ENCODE data around the gene ZMYND15. TPM values are rescaled to one million over a fixed set of nuclear protein-coding genes. Genes with fewer than 3 reads are reported as not detected.
A peak's percentile ranks its signal among the peaks of the same experiment; 100 is the strongest.

ZMYND15 gene
- polyA plus RNA-seq, 1 donor from 2014 or later: not detected

GRCh38 chr17:4786516-4786915 lies 46.9 kb downstream of the ZMYND15 start:
- no peaks in the 10 kb centered on the region for H3K27me3 ChIP-seq (ENCODE audit: insufficient read depth, low read depth, low read length)
- H3K27ac ChIP-seq (ENCODE audit: low read length): no peak overlapping the region
- TF ChIP-seq EP300 (conservative IDR thresholded peaks at IDR 0.05; ENCODE audit: poor library complexity, severe bottlenecking): no peak
- TF ChIP-seq SMC3 (conservative IDR thresholded peaks at IDR 0.05; ENCODE audit: poor library complexity): no peak
- no peak for TF ChIP-seq MXI1 (conservative IDR thresholded peaks at IDR 0.05; ENCODE audit: poor library complexity, severe bottlenecking)
- no peak for TF ChIP-seq POLR2AphosphoS5 (IDR thresholded peaks at IDR 0.05)
- TF ChIP-seq RAD21 (conservative IDR thresholded peaks at IDR 0.05): no peak
- no peak for TF ChIP-seq REST (IDR thresholded peaks at IDR 0.05; ENCODE audit: borderline replicate concordance)
- no peak for TF ChIP-seq EZH2 (IDR thresholded peaks at IDR 0.05; ENCODE audit: borderline replicate concordance, insufficient read depth, low read length, poor library complexity, severe bottlenecking)
- TF ChIP-seq TAF1 (IDR thresholded peaks at IDR 0.05; ENCODE audit: low read depth): no peak
- TF ChIP-seq CTCF (IDR thresholded peaks at IDR 0.05; ENCODE audit: poor library complexity, severe bottlenecking): no peak

GRCh38 chr17:4788159-4788806 lies 48.6 kb downstream of the ZMYND15 start:
- Histone ChIP-seq H2AFZ (ENCODE audit: low read depth, low read length) (no peak overlapping the region), H3K79me2 (replicated peaks; ENCODE audit: insufficient read depth, low read length) (no peaks in the 10 kb centered on the region), H3F3A (ENCODE audit: insufficient read depth, low read length, poor library complexity, severe bottlenecking) (peaks cover 9% of the 10 kb centered on the region), H3K9me2 (ENCODE audit: insufficient read depth, low read length) (no peaks in the 10 kb centered on the region), H3K9me3 (ENCODE audit: low read length) (no peaks in the 10 kb centered on the region), H3K36me3 (ENCODE audit: insufficient read depth, low read length) (no peaks in the 10 kb centered on the region), H3K27me3 (ENCODE audit: insufficient read depth, low read depth, low read length) (no peaks in the 10 kb centered on the region), H3K4me3 (ENCODE audit: low read length) (peak overlapping the region; percentile 79), H3K9ac (ENCODE audit: low read length) (peak overlapping the region; percentile 88), H4K20me1 (ENCODE audit: insufficient read depth) (no peaks in the 10 kb centered on the region), H3K27ac (ENCODE audit: low read length) (peak overlapping the region; percentile 88), H3K4me2 (ENCODE audit: low read length) (peak overlapping the region; percentile 78)
- TF ChIP-seq TAF1 (IDR thresholded peaks at IDR 0.05; ENCODE audit: low read depth) (no peak), REST (IDR thresholded peaks at IDR 0.05; ENCODE audit: borderline replicate concordance) (no peak), RAD21 (conservative IDR thresholded peaks at IDR 0.05) (no peak), POLR2AphosphoS5 (IDR thresholded peaks at IDR 0.05) (no peak), SMC3 (conservative IDR thresholded peaks at IDR 0.05; ENCODE audit: poor library complexity) (no peak), CTCF (IDR thresholded peaks at IDR 0.05; ENCODE audit: poor library complexity, severe bottlenecking) (no peak), EZH2 (IDR thresholded peaks at IDR 0.05; ENCODE audit: borderline replicate concordance, insufficient read depth, low read length, poor library complexity, severe bottlenecking) (no peak)

More at GRCh38 chr17:4786516-4786915, 46.9 kb downstream of the ZMYND15 start:
- Histone ChIP-seq H3K79me2 (replicated peaks; ENCODE audit: insufficient read depth, low read length) (no peaks in the 10 kb centered on the region), H3K9me3 (ENCODE audit: low read length) (no peaks in the 10 kb centered on the region), H3F3A (ENCODE audit: insufficient read depth, low read length, poor library complexity, severe bottlenecking) (peaks cover 9% of the 10 kb centered on the region), H3K9ac (ENCODE audit: low read length) (no peak overlapping the region), H3K36me3 (ENCODE audit: insufficient read depth, low read length) (no peaks in the 10 kb centered on the region), H4K20me1 (ENCODE audit: insufficient read depth) (no peaks in the 10 kb centered on the region), H3K9me2 (ENCODE audit: insufficient read depth, low read length) (no peaks in the 10 kb centered on the region), H2AFZ (ENCODE audit: low read depth, low read length) (no peak overlapping the region), H3K4me3 (ENCODE audit: low read length) (no peak overlapping the region), H3K4me2 (ENCODE audit: low read length) (no peak overlapping the region)
